HCT116 (cell line): ENCODE data around the gene SRSF3.

Experiments used
- POLR2A ChIP-seq: IDR thresholded peaks from 2 replicates; pipeline ENCODE4 v1.7.0; 2011; ENCODE audit warnings: borderline replicate concordance; ENCODE audit not compliant: insufficient read depth, insufficient read length; ENCODE audit errors: extremely low read depth
- RAD21 ChIP-seq: IDR thresholded peaks from 2 replicates; pipeline ENCODE4 v1.6.1; 2012; ENCODE audit warnings: low read depth, mild to moderate bottlenecking
- TF ChIP-seq, protein P1 (sequence below), 3 experiments: fragments of 200-600 bp in 1 of 3; sonication (generic) in 1 of 3; IDR thresholded peaks in 2 of 3; conservative IDR thresholded peaks in 1 of 3; 2 replicates each; pipeline ENCODE4 v1.5.1; 2012 to 2017; ENCODE audit warnings: low read depth in 2 of 3, low read length in 2 of 3, antibody characterized with exemption in 1 of 3, borderline replicate concordance in 1 of 3, control low read depth in 1 of 3, mild to moderate bottlenecking in 1 of 3, mixed read lengths in 1 of 3, mixed run types in 1 of 3, moderate library complexity in 1 of 3; ENCODE audit not compliant: insufficient read depth in 1 of 3

GRCh38 chr6:36563928-36564284, 30.3 kb upstream of the SRSF3 start:
- no peak for TF ChIP-seq POLR2A
- TF ChIP-seq RAD21 = no peak
- TF ChIP-seq, protein P1, sequence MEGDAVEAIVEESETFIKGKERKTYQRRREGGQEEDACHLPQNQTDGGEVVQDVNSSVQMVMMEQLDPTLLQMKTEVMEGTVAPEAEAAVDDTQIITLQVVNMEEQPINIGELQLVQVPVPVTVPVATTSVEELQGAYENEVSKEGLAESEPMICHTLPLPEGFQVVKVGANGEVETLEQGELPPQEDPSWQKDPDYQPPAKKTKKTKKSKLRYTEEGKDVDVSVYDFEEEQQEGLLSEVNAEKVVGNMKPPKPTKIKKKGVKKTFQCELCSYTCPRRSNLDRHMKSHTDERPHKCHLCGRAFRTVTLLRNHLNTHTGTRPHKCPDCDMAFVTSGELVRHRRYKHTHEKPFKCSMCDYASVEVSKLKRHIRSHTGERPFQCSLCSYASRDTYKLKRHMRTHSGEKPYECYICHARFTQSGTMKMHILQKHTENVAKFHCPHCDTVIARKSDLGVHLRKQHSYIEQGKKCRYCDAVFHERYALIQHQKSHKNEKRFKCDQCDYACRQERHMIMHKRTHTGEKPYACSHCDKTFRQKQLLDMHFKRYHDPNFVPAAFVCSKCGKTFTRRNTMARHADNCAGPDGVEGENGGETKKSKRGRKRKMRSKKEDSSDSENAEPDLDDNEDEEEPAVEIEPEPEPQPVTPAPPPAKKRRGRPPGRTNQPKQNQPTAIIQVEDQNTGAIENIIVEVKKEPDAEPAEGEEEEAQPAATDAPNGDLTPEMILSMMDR (IDR thresholded peaks at IDR 0.05 in 2 of 3, conservative IDR thresholded peaks at IDR 0.05 in 1 of 3; ENCODE audit: borderline replicate concordance in 1 of 3, insufficient read depth in 1 of 3, low read depth in 2 of 3, low read length in 2 of 3) = no peak
